Hypothalamus (tissue), 51 donors: Measurements from ENCODE around the gene CDK16.

ENCODE experiments used
- DNase-seq, 51 donors: peaks; one replicate each; lab custom pipeline; 2025; lab: John Stamatoyannopoulos, UW

CDK16 gene

DNA sequence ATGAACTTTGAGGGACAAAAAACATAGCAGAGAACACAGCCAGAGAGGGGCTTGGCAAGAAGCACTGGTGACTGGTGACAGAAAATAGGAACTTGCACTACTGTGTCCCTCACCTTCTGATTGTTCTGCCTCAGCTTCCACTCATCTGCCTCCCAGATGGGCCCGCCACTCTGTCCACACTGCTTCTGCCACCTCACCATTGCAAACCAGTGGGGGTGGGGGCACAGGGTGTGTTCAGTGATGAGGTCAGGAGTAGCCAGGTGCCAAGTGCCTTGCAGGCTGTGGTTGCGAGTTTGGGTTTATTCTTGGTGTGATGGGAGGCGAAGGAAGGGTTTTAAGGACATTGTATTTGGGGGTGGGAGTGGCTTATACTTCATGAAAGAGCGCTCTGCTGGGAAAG lies 34.0 kb upstream of the CDK16 start:
- no peak for DNase-seq

DNA sequence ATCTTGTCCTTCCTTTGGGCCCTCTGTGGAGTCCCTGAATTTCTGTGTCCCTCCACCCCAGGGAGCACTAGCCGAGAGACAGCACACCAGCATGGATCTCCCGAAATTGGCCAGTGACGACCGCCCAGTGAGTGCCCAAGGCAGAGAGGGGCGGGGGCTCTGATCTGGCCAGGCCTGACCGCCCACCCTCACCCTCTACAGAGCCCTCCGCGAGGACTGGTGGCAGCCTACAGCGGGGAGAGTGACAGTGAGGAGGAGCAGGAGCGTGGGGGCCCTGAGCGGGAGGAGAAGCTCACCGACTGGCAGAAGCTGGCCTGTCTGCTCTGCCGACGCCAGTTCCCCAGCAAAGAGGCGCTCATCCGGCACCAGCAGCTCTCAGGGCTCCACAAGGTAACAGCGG lies 33.2 kb upstream of the CDK16 start:
- no peak for DNase-seq

DNA sequence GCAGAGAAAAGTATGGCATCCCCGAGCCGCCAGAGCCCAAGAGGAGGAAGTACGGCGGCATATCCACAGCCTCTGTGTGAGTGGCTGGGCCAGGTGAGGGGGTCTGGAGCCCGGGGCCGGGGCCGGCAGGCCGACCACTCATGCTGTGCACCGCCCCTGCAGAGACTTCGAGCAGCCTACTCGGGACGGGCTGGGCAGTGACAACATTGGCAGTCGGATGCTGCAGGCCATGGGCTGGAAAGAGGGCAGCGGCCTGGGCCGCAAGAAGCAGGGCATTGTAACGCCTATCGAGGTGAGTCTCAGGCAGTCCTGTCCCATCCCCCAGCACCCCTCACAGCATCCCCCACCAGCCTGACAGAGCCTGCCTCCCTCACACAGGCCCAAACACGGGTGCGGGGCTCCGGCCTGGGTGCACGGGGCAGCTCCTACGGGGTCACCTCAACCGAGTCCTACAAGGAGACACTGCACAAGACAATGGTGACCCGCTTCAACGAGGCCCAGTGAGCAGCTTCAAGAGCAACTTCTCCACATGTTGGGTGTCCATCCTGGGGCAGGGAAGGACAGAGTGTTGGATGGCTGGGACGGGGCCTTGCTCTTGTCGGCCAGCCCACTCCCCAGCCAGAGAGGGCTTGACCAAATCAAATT lies 32.3 kb upstream of the CDK16 start:
- no peak for DNase-seq

DNA sequence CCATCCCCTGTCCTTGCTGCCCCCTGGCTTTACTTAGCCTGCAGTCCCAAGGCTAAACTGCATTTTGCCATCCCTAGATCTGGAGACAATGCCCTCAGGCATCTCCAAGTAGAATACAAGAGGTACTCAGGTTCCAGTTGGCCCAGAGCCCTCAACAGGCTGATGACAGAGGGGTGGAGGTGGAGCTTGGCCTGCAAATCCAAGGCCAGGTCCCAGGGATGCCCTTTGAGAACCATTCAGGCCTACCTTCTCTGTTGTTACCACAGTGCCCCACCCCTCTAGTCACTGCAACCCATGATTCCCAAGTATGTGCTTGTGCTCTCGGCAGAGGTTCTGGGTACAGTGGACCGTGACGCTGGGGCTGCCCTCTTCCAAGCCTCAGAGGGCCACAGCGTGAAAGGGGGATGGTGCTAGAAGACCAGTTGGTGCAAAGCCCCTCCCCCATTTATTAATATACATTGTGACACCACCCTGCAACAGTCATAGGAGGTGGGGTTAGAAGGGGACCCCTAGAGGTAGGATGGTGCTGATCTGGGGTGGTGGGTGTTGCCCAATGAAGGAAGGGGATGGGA lies 31.3 kb upstream of the CDK16 start:
- DNase-seq = no peak

DNA sequence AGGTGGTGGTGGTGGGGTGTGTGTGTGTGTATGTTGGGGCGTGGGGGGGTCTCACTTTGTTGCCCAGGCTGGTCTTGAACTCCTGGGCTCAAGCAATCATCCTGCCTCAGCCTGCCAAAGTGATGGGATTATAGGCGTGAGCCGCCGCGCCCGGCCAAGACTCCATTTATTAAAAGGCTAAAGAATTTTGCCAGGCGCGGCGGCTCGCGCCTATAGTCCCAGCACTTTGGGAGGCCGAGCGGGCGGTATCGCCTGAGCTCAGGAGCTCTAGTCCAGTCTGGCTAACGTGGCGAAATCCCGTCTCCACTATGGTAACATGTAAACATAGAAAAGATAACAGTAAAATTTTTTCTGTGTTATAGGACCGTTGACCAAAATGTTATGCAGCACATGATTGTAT lies 28.6 kb upstream of the CDK16 start:
- DNase-seq = no peak

DNA sequence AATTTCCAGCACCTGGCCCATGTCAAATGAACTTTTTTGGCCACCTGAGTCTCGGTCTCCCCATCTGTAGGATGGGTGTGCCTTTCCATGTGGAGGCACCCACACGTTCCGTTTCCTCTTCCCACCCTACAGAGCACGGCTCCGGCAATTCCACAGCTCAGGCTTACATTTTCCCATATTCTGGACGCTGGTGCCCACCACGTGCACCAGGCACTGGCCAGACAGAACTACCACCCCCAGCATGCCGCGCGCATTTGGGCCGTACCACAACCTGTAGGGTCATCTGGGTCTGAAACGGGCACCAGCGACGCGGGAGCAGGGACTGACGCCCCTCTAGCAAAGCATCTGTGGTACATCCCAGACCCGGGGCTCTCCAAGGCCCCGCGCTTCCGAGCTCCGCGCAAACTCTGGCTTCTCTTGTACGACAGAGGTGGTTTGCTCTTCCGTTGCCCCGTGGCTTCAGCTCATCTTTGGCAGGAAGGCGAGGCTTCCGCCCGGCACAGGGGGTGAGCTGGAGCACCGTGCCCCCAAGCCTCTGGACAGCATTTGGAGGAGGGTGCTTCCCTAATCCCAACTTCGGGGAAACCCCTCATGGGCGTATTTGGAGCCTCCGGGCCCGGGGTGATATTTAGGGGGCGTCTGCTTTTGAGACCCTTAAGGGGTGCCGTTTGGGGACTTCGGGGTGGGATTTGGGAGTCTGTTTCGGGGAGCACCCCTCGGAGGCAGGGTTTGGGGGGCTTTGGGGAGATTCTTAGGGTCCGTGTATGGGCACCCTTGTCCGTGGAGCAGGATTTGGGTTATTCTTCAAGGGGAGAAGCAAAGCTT lies 27.8 kb upstream of the CDK16 start:
- peak; percentile 3 to 89 (median 73) for DNase-seq

DNA sequence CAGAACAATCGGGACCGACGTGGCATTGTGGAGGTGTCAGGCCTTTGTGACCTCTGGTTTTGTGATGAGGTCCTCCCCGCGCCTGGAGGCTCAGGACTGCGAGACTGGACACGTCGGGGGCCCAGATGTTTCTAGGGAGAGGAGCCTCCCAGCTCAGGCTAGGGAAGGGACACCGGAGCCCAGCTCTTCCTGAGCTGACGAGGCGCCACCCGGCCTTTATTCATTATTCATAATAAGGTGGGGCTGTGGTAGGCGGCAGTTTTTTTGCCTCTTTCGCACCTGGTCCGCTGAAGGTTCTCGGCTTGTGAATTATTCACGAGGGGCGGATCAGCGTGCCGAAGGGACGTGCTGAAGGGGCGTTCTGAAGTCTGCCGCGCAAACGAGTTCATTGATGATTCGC lies 27.1 kb upstream of the CDK16 start:
- no peak for DNase-seq

DNA sequence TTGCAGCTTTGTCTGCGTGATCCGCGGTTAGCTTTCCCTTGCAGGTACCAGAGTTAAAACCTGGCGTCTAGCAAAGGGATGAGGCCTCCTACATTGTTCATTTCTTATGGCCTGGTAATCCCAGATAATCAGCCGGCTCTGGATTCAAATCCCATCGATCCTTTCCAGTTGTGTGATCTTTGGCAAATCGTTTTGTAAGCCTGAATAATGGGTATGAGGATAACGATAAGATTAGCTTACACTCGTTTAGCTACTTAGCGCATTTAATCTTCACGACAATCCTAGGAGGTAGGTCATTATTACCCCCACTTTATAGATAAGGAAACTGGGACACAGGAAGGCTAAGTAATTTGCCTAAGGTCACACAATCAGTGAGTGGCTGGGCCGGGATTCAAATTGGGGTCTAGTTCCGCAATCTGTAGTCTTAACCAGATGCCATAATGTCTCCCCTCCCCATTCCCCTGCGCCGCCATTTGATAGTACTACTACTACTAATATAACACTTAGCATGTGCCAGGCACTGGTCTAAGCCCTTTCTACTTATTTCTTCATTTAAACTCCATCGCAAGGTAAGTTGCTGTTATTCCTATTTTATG lies 26.6 kb upstream of the CDK16 start:
- no peak for DNase-seq

DNA sequence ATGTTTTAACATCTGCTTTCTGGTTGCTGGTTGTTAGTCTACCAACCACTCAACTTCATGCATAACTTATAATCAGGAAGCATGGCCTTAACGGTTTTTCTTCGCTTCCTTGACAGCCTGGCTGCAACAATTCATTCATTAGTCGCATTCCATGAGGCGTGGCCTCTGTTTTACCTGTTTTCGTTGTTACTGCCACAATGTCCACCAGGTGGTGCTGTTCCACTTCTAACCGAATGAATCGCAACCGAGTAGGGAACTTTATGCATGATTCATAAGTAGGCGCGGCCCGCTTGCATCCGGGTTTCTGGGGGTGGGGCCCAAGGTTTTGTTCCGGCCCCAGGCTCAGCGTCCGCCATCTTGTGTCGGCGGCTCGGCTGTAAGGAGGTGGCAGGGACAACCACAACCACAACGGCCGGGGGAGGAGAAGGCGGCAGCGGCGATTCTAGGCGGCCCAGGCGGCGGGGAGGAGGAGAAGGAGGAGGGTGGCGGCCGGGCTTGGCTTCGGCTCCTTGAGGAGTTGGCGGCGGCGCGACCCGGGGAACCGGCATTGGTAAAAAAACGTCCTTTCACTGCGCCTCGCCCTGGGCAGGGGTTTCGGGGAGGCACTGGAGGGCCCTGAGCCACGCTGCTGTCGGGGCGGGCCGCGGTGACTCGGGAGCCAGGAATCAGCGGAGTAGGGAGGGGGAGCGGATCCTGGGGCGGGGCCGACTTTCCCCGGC lies 24.8 kb upstream of the CDK16 start, which contains the start of gene UBA1:
Gene UBA1, plus strand, starts transcription at position 355 of the 719 bp plus-strand sequence. CDS start 4,974 bp downstream, outside the sequence.
- peak; percentile 18 to 99 (median 86) for DNase-seq

DNA sequence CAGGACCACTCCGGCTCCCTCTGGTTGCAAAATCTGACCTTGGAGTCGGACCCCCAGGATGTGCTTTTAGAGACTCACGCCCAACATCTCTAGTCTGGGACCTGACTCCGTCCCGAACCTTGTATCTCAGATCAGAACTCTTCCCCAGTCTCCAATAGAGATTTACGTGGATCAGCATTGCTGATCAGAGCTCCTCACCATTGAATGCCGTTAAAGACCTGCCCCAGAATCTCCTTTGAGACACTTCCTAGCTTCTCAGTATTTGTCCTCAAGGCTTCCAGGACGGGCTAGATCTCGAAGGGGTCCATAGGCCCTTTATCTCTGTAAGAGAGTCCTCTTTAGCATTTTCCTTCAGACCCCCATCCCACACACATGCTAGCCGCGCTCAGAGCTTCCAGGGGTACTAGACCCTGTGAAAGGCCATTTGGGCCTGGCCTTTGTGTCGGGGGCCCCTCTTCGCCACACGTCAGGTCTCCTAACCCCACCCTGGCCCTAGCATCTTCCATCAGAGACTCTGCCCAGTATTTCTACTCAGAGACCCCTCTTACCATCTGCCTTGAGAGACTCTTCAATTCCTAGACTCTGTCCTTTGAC lies 24.2 kb upstream of the CDK16 start:
- DNase-seq = peak in 2 of 51 donors; percentile 24 to 48

DNA sequence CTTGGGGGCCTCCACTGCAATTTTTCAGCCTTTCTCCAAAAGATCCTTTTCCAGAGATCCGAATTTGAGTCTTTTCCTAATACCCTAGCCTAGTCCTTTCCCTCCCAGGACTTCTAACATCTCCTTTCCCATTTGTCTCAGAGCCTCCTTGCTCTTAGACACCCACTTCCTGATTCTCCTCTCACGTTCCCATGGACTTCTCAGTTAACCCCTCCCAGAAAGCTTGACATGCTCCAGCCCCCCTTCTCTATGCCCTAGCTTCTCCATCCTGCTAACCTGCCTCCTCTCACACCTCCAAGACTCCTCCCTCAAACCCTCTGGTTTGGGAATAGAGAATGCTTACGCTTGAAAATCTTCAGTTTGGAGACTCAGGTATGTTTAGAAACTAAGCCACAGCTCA lies 22.4 kb upstream of the CDK16 start:
- no peak for DNase-seq

DNA sequence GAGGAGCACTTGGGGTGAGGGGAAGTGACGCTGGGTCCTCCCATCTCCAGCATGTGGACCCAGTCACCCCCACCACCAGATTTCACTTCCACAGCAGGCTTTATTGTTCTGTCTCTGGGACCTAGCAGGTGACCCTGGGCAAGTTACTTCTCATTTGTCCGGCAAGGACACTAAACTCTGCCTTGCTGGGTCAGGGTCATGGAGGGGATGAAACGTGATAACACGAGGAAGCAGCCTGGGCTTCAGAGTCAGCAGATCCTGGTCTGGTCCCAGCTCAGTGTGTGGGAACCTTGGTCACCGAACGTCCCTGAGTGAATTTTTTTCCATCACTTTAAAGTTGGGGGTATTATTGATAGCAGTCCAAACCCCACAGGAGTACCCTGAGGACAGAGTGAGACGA lies 21.0 kb upstream of the CDK16 start:
- no peak for DNase-seq

DNA sequence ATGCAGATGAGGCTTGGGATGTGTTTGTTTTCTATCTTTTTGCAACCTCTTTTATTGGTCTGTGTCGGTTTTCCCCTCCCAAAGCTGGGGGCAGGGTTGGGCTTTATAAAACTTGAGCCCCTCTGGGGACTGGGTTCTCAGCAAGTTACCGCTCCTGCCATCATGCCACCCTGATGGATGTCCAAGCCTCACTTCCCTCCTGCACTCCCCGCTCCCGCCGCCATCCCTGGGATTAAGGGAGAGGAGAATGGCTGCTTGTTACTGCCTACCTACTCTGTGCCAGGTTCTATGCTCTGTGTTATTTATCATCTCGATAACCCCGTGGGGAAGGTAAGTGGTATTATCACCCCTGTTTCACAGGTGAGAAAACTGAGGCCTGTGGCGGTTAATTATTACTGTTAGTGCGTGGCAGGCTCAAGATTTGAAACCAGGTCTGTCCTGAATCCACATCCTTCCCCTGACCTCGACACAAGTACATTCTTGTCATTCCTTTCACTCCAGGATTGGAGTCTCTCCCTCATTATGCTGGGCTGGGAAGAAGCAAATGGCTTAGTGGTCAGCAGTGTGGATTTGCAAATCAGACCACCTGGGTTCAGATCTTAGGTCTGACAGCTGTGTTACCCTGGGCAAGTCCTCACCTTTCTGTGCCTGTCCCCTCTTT lies 20.3 kb upstream of the CDK16 start:
- DNase-seq = no peak

DNA sequence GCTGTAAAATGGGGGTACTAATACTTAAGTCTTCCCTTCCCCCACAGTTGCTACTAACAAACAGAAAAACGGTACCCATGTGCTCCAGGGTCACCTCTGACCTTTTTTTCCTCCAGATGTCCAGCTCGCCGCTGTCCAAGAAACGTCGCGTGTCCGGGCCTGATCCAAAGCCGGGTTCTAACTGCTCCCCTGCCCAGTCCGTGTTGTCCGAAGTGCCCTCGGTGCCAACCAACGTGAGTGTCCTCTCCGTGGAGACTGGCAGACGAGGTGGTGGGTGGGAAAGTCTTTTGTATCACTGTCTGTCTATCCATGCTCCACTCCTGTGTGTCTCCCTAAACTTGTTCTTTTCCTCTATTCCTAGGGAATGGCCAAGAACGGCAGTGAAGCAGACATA lies 19.8 kb upstream of the CDK16 start:
- DNase-seq = no peak

DNA sequence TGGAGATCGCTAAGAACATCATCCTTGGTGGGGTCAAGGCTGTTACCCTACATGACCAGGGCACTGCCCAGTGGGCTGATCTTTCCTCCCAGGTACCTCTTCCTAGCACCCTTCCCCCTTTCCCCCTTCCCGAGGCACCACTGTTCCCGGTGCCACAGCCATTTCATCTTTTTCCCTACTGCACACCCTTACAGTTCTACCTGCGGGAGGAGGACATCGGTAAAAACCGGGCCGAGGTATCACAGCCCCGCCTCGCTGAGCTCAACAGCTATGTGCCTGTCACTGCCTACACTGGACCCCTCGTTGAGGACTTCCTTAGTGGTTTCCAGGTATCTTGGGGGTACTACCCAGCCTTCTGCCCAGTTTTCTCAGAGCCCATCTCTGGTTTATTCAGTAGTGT lies 19.2 kb upstream of the CDK16 start:
- no peak for DNase-seq

DNA sequence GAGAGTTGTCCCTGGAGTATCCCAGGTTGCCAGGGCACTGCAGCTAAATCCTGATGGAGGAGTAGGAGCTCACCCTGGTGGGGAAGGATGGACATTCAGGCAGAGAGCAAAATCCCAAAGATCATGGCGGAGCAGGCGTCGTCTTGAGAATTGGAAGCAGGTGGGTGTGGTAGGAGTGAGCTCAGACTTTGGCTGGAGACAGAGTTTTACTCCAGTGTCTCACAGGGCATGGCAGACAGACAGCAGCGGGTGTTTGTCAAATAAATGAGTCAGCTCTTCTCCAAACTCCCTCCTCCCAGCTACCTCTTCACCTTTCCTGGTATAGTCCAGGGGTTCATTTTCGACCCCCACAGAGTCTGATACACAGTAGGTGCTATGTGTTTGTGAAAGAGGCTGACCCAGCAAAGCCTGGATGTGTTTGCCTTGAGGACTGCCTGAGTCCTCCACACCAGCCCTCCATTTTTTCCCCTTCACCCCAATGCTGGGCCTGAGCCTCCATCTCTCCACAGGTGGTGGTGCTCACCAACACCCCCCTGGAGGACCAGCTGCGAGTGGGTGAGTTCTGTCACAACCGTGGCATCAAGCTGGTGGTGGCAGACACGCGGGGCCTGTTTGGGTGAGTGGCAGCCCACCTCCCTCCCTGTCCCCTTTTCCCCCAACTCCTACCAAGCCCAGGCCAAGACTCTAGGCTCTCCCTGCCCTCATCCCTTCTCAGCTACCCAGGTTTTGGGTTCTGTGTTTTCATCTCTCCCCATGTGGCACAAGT lies 17.9 kb upstream of the CDK16 start:
- peak in 1 of 51 donors; percentile 14 for DNase-seq

DNA sequence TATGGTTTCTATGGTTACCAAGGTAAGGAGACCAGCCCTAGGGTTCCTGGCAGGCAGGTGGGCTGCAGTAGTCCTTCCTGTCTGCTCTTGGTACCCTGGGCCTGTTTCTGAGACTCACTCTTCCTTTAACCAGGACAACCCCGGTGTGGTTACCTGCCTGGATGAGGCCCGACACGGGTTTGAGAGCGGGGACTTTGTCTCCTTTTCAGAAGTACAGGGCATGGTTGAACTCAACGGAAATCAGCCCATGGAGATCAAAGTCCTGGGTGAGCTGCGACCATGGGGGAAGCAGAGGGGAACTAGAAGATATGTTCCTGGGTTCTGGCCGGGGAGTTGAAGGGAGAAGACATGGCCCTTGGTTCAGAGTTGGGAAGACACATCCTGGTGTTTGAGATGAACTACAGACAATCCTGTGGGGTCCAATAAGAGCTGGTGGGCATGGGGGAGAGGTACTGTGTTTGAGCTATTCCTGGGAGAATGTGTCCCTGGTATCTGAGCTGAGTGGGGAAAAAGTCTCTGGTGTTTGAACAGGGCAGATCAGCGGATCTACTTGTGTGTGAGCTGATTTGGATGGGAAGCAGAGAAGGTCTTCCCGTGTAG lies 17.0 kb upstream of the CDK16 start:
- no peak for DNase-seq

DNA sequence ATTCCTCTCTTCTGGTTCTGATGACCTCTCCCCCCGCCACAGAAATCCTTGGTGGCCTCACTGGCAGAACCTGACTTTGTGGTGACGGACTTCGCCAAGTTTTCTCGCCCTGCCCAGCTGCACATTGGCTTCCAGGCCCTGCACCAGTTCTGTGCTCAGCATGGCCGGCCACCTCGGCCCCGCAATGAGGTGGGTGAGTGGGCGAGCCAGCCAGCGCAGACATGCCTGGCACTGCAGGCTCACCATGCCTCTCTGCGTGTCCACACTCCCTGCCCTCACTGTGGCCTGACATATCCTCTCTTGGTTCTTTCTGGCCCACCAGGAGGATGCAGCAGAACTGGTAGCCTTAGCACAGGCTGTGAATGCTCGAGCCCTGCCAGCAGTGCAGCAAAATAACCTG lies 16.2 kb upstream of the CDK16 start:
- DNase-seq = no peak

DNA sequence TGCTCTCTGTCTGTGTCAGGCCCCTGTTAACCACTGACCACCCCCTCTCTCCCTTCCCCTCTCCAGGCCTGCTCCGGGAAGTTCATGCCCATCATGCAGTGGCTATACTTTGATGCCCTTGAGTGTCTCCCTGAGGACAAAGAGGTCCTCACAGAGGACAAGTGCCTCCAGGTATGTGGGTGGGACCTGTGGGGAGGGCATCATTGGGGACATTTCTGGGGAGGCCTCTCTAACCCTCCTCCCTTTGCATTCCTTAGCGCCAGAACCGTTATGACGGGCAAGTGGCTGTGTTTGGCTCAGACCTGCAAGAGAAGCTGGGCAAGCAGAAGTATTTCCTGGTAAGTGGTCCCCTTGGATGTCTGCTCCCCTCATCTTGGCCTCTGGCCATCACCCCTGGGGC lies 15.6 kb upstream of the CDK16 start:
- DNase-seq = no peak
